HEK293T (cell line): ENCODE measurements around the gene PAQR5.

Source experiments
- BHLHE40 ChIP-seq: fragments of 450-650 bp; IDR thresholded peaks from 2 replicates; pipeline ENCODE4 v1.6.1; 2016; ENCODE audit warnings: mild to moderate bottlenecking, moderate library complexity, borderline replicate concordance
- ELF4 ChIP-seq: fragments of 450-650 bp; IDR thresholded peaks from 2 replicates; pipeline ENCODE4 v1.6.1; 2017; ENCODE audit warnings: antibody characterized with exemption
- FOXA1 ChIP-seq: fragments of 450-650 bp; IDR thresholded peaks from 2 replicates; pipeline ENCODE4 v1.6.1; 2016; ENCODE audit warnings: mild to moderate bottlenecking
- FOXM1 ChIP-seq: fragments of 450-650 bp; IDR thresholded peaks from 2 replicates; pipeline ENCODE4 v1.6.1; 2017; ENCODE audit warnings: mild to moderate bottlenecking, borderline replicate concordance
- HDGF ChIP-seq: fragments of 450-650 bp; IDR thresholded peaks from 2 replicates; pipeline ENCODE4 v1.6.1; 2017; ENCODE audit warnings: antibody characterized with exemption, borderline replicate concordance
- L3MBTL2 ChIP-seq: fragments of 450-650 bp; conservative IDR thresholded peaks from 2 replicates; pipeline ENCODE4 v1.6.1; 2016; ENCODE audit warnings: mild to moderate bottlenecking
- LEF1 ChIP-seq: fragments of 450-650 bp; IDR thresholded peaks from 2 replicates; pipeline ENCODE4 v1.6.1; 2017; ENCODE audit warnings: mild to moderate bottlenecking, borderline replicate concordance
- NFRKB ChIP-seq: fragments of 450-650 bp; IDR thresholded peaks from 2 replicates; pipeline ENCODE4 v1.6.1; 2016; ENCODE audit warnings: mild to moderate bottlenecking, moderate library complexity
- SP1 ChIP-seq: fragments of 450-650 bp; IDR thresholded peaks from 2 replicates; pipeline ENCODE4 v1.6.1; 2017
- ZNF384 ChIP-seq: fragments of 450-650 bp; IDR thresholded peaks from 2 replicates; pipeline ENCODE4 v1.6.1; 2016
- TF ChIP-seq, protein P1 (sequence below): fragments of 450-650 bp; IDR thresholded peaks from 2 replicates; pipeline ENCODE4 v1.6.1; 2016

DNA sequence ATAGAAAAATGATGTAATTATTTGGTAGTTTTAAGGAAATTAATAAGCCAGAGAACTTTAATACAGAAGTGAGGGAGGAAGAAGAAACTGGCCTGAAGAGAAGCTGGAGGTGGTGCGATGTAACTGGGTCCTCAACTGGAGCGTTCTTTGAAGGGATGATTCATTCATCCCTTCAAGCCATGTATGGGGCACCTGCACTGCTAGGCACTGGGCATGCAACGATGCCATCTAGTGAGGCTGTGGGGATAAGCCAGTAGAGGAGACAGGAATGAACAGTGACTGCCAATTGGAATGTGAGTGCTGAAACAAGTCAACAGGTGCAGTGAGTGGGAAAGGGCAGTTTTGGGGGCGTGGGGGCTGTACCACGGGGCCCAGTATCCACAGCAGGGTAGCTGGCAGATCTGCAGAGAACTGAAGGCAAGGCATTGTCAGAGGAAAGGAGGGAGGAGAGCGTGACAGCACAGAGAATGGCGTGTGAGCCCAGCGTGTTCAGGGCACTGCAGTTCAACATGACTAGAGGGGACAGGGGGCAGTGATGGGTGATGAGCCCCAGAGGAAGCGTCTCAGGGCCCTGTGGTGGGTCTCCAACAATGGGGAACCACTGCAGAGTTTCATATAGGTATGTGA is 111.6 kb downstream of the PAQR5 start:
- TF ChIP-seq SP1 (no peak), ELF4 (no peak), L3MBTL2 (no peak), FOXA1 (no peak), ZNF384 (no peak), HDGF (no peak), NFRKB (no peak), FOXM1 (no peak), BHLHE40 (no peak), LEF1 (no peak)
- TF ChIP-seq, protein P1, sequence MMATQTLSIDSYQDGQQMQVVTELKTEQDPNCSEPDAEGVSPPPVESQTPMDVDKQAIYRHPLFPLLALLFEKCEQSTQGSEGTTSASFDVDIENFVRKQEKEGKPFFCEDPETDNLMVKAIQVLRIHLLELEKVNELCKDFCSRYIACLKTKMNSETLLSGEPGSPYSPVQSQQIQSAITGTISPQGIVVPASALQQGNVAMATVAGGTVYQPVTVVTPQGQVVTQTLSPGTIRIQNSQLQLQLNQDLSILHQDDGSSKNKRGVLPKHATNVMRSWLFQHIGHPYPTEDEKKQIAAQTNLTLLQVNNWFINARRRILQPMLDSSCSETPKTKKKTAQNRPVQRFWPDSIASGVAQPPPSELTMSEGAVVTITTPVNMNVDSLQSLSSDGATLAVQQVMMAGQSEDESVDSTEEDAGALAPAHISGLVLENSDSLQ: no peak
